ENCODE measurements around the gene CYB561D1. TPM values are rescaled to one million over a fixed set of nuclear protein-coding genes. Genes with fewer than 3 reads are reported as not detected.
A peak's percentile ranks its signal among the peaks of the same experiment; 100 is the strongest.

CYB561D1 gene
- total and polyA plus RNA-seq, 2 donors (not counting 1 experiment from before 2014, with no cell fraction given): 5.1 to 6.6 TPM

GRCh38 chr1:109466125-109466451 is 27.8 kb upstream of the CYB561D1 start:
- no peak overlapping the region for H3K27ac ChIP-seq (ENCODE audit: insufficient read depth, low read length)
- peak overlapping the region; percentile 55 for H3K9ac ChIP-seq (ENCODE audit: insufficient read depth, low read length)
- H3K79me2 ChIP-seq (ENCODE audit: control insufficient read depth, insufficient read depth, low read length): no peaks in the 10 kb centered on the region
- peaks cover 24% of the 10 kb centered on the region for H3K27me3 ChIP-seq (ENCODE audit: control insufficient read depth, insufficient read depth, low read length)
- TF ChIP-seq EZH2 (IDR thresholded peaks at IDR 0.05; ENCODE audit: low read length, missing control alignments): no peak
- TF ChIP-seq CTCF (conservative IDR thresholded peaks at IDR 0.05 in 1 of 2, IDR thresholded peaks at IDR 0.05 in 1 of 2; ENCODE audit: low read depth in 1 of 2, low read length in 2 of 2): no peak
- peak overlapping the region; percentile 74 for H2AFZ ChIP-seq (ENCODE audit: low read length)
- DNase-seq (ENCODE audit: low read depth in 2 of 2): no peak
- no peaks in the 10 kb centered on the region for H3K36me3 ChIP-seq (ENCODE audit: control insufficient read depth, insufficient read depth, low read length)
- H4K20me1 ChIP-seq (ENCODE audit: control insufficient read depth, extremely low read depth, insufficient read depth, low read length): no peaks in the 10 kb centered on the region
- H3K4me3 ChIP-seq (replicated peaks in 1 of 4; ENCODE audit: control extremely low read depth in 1 of 4, insufficient read depth in 1 of 4, low read depth in 3 of 4, low read length in 4 of 4): peak overlapping the region; percentile 49 to 67 (median 58)
- H3K4me1 ChIP-seq (ENCODE audit: control insufficient read depth, extremely low read depth, insufficient read depth, low read length): no peaks in the 10 kb centered on the region
- H3K4me2 ChIP-seq (ENCODE audit: extremely low read depth, insufficient read depth, low read length): peak overlapping the region; percentile 62
- no peaks in the 10 kb centered on the region for H3K9me3 ChIP-seq (ENCODE audit: control insufficient read depth, insufficient read depth, low read depth, low read length)

- H3K27ac ChIP-seq (ENCODE audit: insufficient read depth, low read length): no peak within 1 kb of the TSS
- no peaks in the 10 kb centered on the region for H3K9me3 ChIP-seq (ENCODE audit: control insufficient read depth, insufficient read depth, low read depth, low read length)
- H3K4me2 ChIP-seq (ENCODE audit: extremely low read depth, insufficient read depth, low read length): peak within 1 kb of the TSS; percentile 62
- no peaks in the 10 kb centered on the region for H3K4me1 ChIP-seq (ENCODE audit: control insufficient read depth, extremely low read depth, insufficient read depth, low read length)
- peak; percentile 15 to 39 for DNase-seq (ENCODE audit: low read depth in 2 of 2)
- peak within 1 kb of the TSS; percentile 49 to 67 (median 58) for H3K4me3 ChIP-seq (replicated peaks in 1 of 4; ENCODE audit: control extremely low read depth in 1 of 4, insufficient read depth in 1 of 4, low read depth in 3 of 4, low read length in 4 of 4)
- peak within 1 kb of the TSS; percentile 55 for H3K9ac ChIP-seq (ENCODE audit: insufficient read depth, low read length)
- no peaks in the 10 kb centered on the region for H3K79me2 ChIP-seq (ENCODE audit: control insufficient read depth, insufficient read depth, low read length)
- no peaks in the 10 kb centered on the region for H3K36me3 ChIP-seq (ENCODE audit: control insufficient read depth, insufficient read depth, low read length)
- TF ChIP-seq EZH2 (IDR thresholded peaks at IDR 0.05; ENCODE audit: low read length, missing control alignments) (peak; percentile 86), CTCF (conservative IDR thresholded peaks at IDR 0.05 in 1 of 2, IDR thresholded peaks at IDR 0.05 in 1 of 2; ENCODE audit: low read depth in 1 of 2, low read length in 2 of 2) (no peak)
- peak within 1 kb of the TSS; percentile 74 for H2AFZ ChIP-seq (ENCODE audit: low read length)
- peaks cover 24% of the 10 kb centered on the region for H3K27me3 ChIP-seq (ENCODE audit: control insufficient read depth, insufficient read depth, low read length)
- no peaks in the 10 kb centered on the region for H4K20me1 ChIP-seq (ENCODE audit: control insufficient read depth, extremely low read depth, insufficient read depth, low read length)
Measured at GRCh38 chr1:109466452-109467300, 27.2 kb upstream of the CYB561D1 start, which contains the start of gene SYPL2. Gene SYPL2 (plus strand): TSS chr1:109466546. CDS start chr1:109466844, 298 bp downstream.

- DNase-seq (ENCODE audit: low read depth in 2 of 2): no peak
- Histone ChIP-seq H3K36me3 (ENCODE audit: control insufficient read depth, insufficient read depth, low read length) (no peaks in the 10 kb centered on the region), H2AFZ (ENCODE audit: low read length) (no peak overlapping the region), H3K9me3 (ENCODE audit: control insufficient read depth, insufficient read depth, low read depth, low read length) (no peaks in the 10 kb centered on the region), H3K4me1 (ENCODE audit: control insufficient read depth, extremely low read depth, insufficient read depth, low read length) (no peaks in the 10 kb centered on the region), H3K4me2 (ENCODE audit: extremely low read depth, insufficient read depth, low read length) (no peak overlapping the region), H3K79me2 (ENCODE audit: control insufficient read depth, insufficient read depth, low read length) (no peaks in the 10 kb centered on the region), H3K4me3 (replicated peaks in 1 of 4; ENCODE audit: control extremely low read depth in 1 of 4, insufficient read depth in 1 of 4, low read depth in 3 of 4, low read length in 4 of 4) (peak overlapping the region in 1 of 4 experiments; percentile 30), H3K27ac (ENCODE audit: insufficient read depth, low read length) (no peak overlapping the region), H3K27me3 (ENCODE audit: control insufficient read depth, insufficient read depth, low read length) (peaks cover 24% of the 10 kb centered on the region), H3K9ac (ENCODE audit: insufficient read depth, low read length) (no peak overlapping the region), H4K20me1 (ENCODE audit: control insufficient read depth, extremely low read depth, insufficient read depth, low read length) (no peaks in the 10 kb centered on the region)
- TF ChIP-seq CTCF (conservative IDR thresholded peaks at IDR 0.05 in 1 of 2, IDR thresholded peaks at IDR 0.05 in 1 of 2; ENCODE audit: low read depth in 1 of 2, low read length in 2 of 2) (no peak), EZH2 (IDR thresholded peaks at IDR 0.05; ENCODE audit: low read length, missing control alignments) (peak; percentile 42)
Measured at GRCh38 chr1:109467301-109467777, 26.6 kb upstream of the CYB561D1 start.
